Measurements from ENCODE around the gene BMX.

GRCh38 chrX:15500497-15500966 lies at the start of gene BMX:
- no peak for TF ChIP-seq POLR2A (IDR thresholded peaks at IDR 0.05; ENCODE audit: low read depth, low read length)
- no peak for TF ChIP-seq TCF7 (IDR thresholded peaks at IDR 0.05; ENCODE audit: borderline replicate concordance)
- TF ChIP-seq ZBTB40 (IDR thresholded peaks at IDR 0.05; ENCODE audit: borderline replicate concordance): no peak
- TF ChIP-seq CTCF (IDR thresholded peaks at IDR 0.05 in 2 of 3, conservative IDR thresholded peaks at IDR 0.05 in 1 of 3; ENCODE audit: control insufficient read depth in 2 of 3, extremely low read depth in 1 of 3, insufficient read depth in 1 of 3, low read depth in 3 of 3, low read length in 3 of 3): no peak
- TF ChIP-seq SMC3 (IDR thresholded peaks at IDR 0.05; ENCODE audit: borderline replicate concordance, low read length): no peak
- no peak for TF ChIP-seq IRF4 (IDR thresholded peaks at IDR 0.05; ENCODE audit: low read depth, low read length)
- no peak for TF ChIP-seq MTA2 (IDR thresholded peaks at IDR 0.05; ENCODE audit: low read depth)
